Renal cortex interstitium (tissue), 11 donors: ENCODE results near the gene FUS. TPM values are rescaled to one million over a fixed set of nuclear protein-coding genes. Genes with fewer than 3 reads are reported as not detected.
"Not testable (repeated sequence)": the region's sequence is repeated elsewhere in the genome, so short reads cannot be mapped to it uniquely, and the experiment has no call there.

Experiments used
- DNase-seq, 11 donors: peaks; one replicate each; pipeline ENCODE4 v3.0.0-alpha.2; 2013; ENCODE audit warnings: low read depth in 9 of 11, low spot score in 4 of 11; ENCODE audit errors: extremely low read depth in 1 of 11
- polyA plus RNA-seq, 3 donors: library from polyadenylated mRNA; unstranded; fragments of 120-200 nt; gene quantifications; one replicate each; pipeline ENCODE4 v1.2.1, GENCODE V29; 2013; ENCODE audit not compliant: insufficient read length in 3 of 3

The FUS gene
- polyA plus RNA-seq, 3 donors = 736 to 808 (median 782) TPM

- DNase-seq = no peak
Measured at GRCh38 chr16:31194898-31195297, 15.0 kb downstream of the FUS start.

- DNase-seq = not testable (repeated sequence)
Measured at GRCh38 chr16:31195861-31196260, 15.9 kb downstream of the FUS start.

GRCh38 chr16:31196324-31197088 lies 16.6 kb downstream of the FUS start:
- DNase-seq = no peak

GRCh38 chr16:31198207-31198882 lies 18.4 kb downstream of the FUS start:
- DNase-seq = no peak

GRCh38 chr16:31199430-31200041 lies 19.6 kb downstream of the FUS start:
- DNase-seq = no peak

- not testable (repeated sequence) for DNase-seq
Measured at GRCh38 chr16:31200111-31200510, 20.2 kb downstream of the FUS start.

GRCh38 chr16:31200821-31201568 lies 21.1 kb downstream of the FUS start:
- no peak for DNase-seq

- DNase-seq = no peak
Measured at GRCh38 chr16:31201582-31202413, 21.9 kb downstream of the FUS start.

GRCh38 chr16:31202414-31203375 lies 22.8 kb downstream of the FUS start, which contains the start of gene PYCARD:
Gene PYCARD, minus strand, starts transcription at chr16:31202760. Its CDS starts 70 bp downstream, at chr16:31202690.
- no peak for DNase-seq

- DNase-seq = no peak
Measured at GRCh38 chr16:31204871-31205666, 25.1 kb downstream of the FUS start.

- DNase-seq = no peak
Measured at GRCh38 chr16:31206776-31207175, 26.8 kb downstream of the FUS start.

GRCh38 chr16:31213342-31213741 lies 33.4 kb downstream of the FUS start:
- no peak for DNase-seq

- DNase-seq = no peak
Measured at GRCh38 chr16:31213877-31214707, 34.2 kb downstream of the FUS start, which contains the start of gene TRIM72. Gene TRIM72, plus strand, starts transcription at chr16:31214119. Its CDS starts 620 bp downstream, at chr16:31214739.

- no peak for DNase-seq
Measured at GRCh38 chr16:31214708-31215286, 34.9 kb downstream of the FUS start.
